Right atrium auricular region (tissue), 2 donors: ENCODE data around the gene SEL1L2. TPM values are rescaled to one million over a fixed set of nuclear protein-coding genes. Genes with fewer than 3 reads are reported as not detected.

ENCODE experiments used
- DNase-seq: peaks from one replicate; pipeline ENCODE4 v3.0.0-alpha.2; 2019; ENCODE audit warnings: low spot score
- H3K27ac ChIP-seq, 2 donors: fragments of 200-600 bp; sonication (generic); 1 replicate in 1 of 2; 2 replicates in 1 of 2; pipeline ENCODE4 v1.5.1; 2016 to 2019
- H3K27me3 ChIP-seq, 2 donors: fragments of 200-600 bp; sonication (generic); one replicate each; pipeline versions ENCODE4 v1.5.1 to v1.6.0; 2017 to 2019
- H3K36me3 ChIP-seq: fragments of 200-600 bp; sonication (generic); one replicate; pipeline ENCODE4 v1.5.1; 2016
- H3K4me1 ChIP-seq, 2 donors: fragments of 200-600 bp; sonication (generic); one replicate each; pipeline versions ENCODE4 v1.5.1 to v1.6.0; 2017 to 2019
- H3K4me3 ChIP-seq, 2 donors: fragments of 200-600 bp; sonication (generic); 1 replicate in 1 of 2; 2 replicates in 1 of 2; pipeline ENCODE4 v1.5.1; 2017 to 2019; ENCODE audit warnings: mild to moderate bottlenecking in 1 of 2, moderate library complexity in 1 of 2
- H3K9me3 ChIP-seq, 2 donors: fragments of 200-600 bp; sonication (generic); one replicate each; pipeline ENCODE4 v1.5.1; 2019
- total RNA-seq, 2 donors: library from RNA; depleted of rRNA; stranded (reverse); fragments of >200 nt; gene quantifications; one replicate each; pipeline ENCODE4 v1.1.0, GENCODE V29; 2016
- TF ChIP-seq, protein P1 (sequence below), 2 donors: fragments of 200-600 bp; sonication (generic); IDR thresholded peaks; one replicate each; pipeline ENCODE4 v1.5.1; 2019; ENCODE audit warnings: antibody characterized with exemption in 2 of 2

The SEL1L2 gene
- total RNA-seq, 2 donors from 2014 or later = not detected

DNA sequence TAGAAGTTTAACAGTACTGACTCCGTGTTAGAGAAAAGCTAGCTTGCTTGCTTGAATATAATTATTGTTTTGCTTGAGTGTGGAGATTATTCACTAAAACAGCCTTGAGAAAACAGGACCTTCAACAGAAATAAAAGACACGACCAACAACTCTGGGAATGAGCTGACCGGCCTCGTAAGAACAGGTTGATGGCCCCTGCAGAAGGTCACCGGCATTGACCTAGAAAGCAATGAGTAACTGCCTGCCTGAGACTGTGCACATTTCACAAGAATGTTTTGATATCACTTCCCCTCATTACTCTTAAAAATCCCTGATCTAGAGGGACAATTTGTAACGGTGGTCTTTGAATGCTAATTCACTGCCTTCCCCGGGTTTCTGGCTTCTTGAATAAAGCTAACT lies 49.4 kb downstream of the SEL1L2 start:
- H3K36me3 ChIP-seq = no peaks in the 10 kb centered on the region
- no peak overlapping the region for H3K4me3 ChIP-seq
- H3K9me3 ChIP-seq = no peaks in the 10 kb centered on the region
- no peaks in the 10 kb centered on the region for H3K27me3 ChIP-seq
- no peaks in the 10 kb centered on the region for H3K4me1 ChIP-seq
- no peak for DNase-seq
- no peak overlapping the region for H3K27ac ChIP-seq
- TF ChIP-seq, protein P1, sequence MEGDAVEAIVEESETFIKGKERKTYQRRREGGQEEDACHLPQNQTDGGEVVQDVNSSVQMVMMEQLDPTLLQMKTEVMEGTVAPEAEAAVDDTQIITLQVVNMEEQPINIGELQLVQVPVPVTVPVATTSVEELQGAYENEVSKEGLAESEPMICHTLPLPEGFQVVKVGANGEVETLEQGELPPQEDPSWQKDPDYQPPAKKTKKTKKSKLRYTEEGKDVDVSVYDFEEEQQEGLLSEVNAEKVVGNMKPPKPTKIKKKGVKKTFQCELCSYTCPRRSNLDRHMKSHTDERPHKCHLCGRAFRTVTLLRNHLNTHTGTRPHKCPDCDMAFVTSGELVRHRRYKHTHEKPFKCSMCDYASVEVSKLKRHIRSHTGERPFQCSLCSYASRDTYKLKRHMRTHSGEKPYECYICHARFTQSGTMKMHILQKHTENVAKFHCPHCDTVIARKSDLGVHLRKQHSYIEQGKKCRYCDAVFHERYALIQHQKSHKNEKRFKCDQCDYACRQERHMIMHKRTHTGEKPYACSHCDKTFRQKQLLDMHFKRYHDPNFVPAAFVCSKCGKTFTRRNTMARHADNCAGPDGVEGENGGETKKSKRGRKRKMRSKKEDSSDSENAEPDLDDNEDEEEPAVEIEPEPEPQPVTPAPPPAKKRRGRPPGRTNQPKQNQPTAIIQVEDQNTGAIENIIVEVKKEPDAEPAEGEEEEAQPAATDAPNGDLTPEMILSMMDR (IDR thresholded peaks at IDR 0.05) = no peak

- peaks cover 0 to 8% of the 10 kb centered on the region in 2 donors for H3K4me1 ChIP-seq
- no peaks in the 10 kb centered on the region for H3K27me3 ChIP-seq
- no peak overlapping the region for H3K4me3 ChIP-seq
- no peak for DNase-seq
- TF ChIP-seq, protein P1 (IDR thresholded peaks at IDR 0.05) = no peak
- H3K36me3 ChIP-seq = no peaks in the 10 kb centered on the region
- no peaks in the 10 kb centered on the region for H3K9me3 ChIP-seq
- H3K27ac ChIP-seq = no peak overlapping the region
Observed at GRCh38 chr20:13936781-13937576, 53.4 kb downstream of the SEL1L2 start.

GRCh38 chr20:13934992-13935894 lies 55.2 kb downstream of the SEL1L2 start:
- TF ChIP-seq, protein P1 (IDR thresholded peaks at IDR 0.05) = no peak

GRCh38 chr20:13930281-13930680 lies 60.1 kb downstream of the SEL1L2 start:
- Histone ChIP-seq H3K27ac (no peak overlapping the region), H3K4me1 (peaks cover 0 to 8% of the 10 kb centered on the region in 2 donors), H3K9me3 (no peaks in the 10 kb centered on the region), H3K36me3 (no peaks in the 10 kb centered on the region), H3K4me3 (no peak overlapping the region), H3K27me3 (no peaks in the 10 kb centered on the region)
- no peak for DNase-seq
- TF ChIP-seq, protein P1 (IDR thresholded peaks at IDR 0.05) = no peak

More at GRCh38 chr20:13934992-13935894, 55.2 kb downstream of the SEL1L2 start:
- peaks cover 0 to 8% of the 10 kb centered on the region in 2 donors for H3K4me1 ChIP-seq
- no peaks in the 10 kb centered on the region for H3K27me3 ChIP-seq
- H3K9me3 ChIP-seq = no peaks in the 10 kb centered on the region
- H3K4me3 ChIP-seq = no peak overlapping the region
- no peak for DNase-seq
- H3K36me3 ChIP-seq = no peaks in the 10 kb centered on the region
- H3K27ac ChIP-seq = no peak overlapping the region

GRCh38 chr20:13929836-13930235 lies 60.6 kb downstream of the SEL1L2 start:
- no peak overlapping the region for H3K4me3 ChIP-seq
- H3K27ac ChIP-seq = no peak overlapping the region
- no peaks in the 10 kb centered on the region for H3K36me3 ChIP-seq
- no peaks in the 10 kb centered on the region for H3K9me3 ChIP-seq
- TF ChIP-seq, protein P1 (IDR thresholded peaks at IDR 0.05) = no peak
- no peaks in the 10 kb centered on the region for H3K27me3 ChIP-seq
- H3K4me1 ChIP-seq = peaks cover 0 to 4% of the 10 kb centered on the region in 2 donors
- no peak for DNase-seq
